Measurements from ENCODE around the gene LONRF3. TPM values are rescaled to one million over a fixed set of nuclear protein-coding genes. Genes with fewer than 3 reads are reported as not detected.

LONRF3 gene
- total RNA-seq = 1 to 10 TPM; 1.7 to 1.9 TPM

- peak; percentile 48 for ATAC-seq
- H3K4me1 Mint-ChIP-seq (ENCODE audit: low read depth) = peaks cover 9% of the 10 kb centered on the region
- peak within 1 kb of the TSS; percentile 82 for H3K27ac Mint-ChIP-seq
- H3K9me3 Mint-ChIP-seq = no peaks in the 10 kb centered on the region
- peak; percentile 66 for DNase-seq
- CTCF ChIA-PET = no interaction called here
- H3K36me3 Mint-ChIP-seq (ENCODE audit: low read depth) = no peaks in the 10 kb centered on the region
- peaks cover 17% of the 10 kb centered on the region for H3K27me3 Mint-ChIP-seq
- POLR2A ChIA-PET = no interaction called here
- H3K4me3 Mint-ChIP-seq = peak within 1 kb of the TSS; percentile 73
- intact Hi-C loops (cut with micrococcal nuclease) = no loop called here
- TF ChIP-seq CTCF (IDR thresholded peaks at IDR 0.05) = no peak
These were observed at the start of gene LONRF3 for GRCh38 chrX:118974088-118974907. Gene LONRF3 (plus strand): TSS chrX:118974618. CDS start chrX:118974781, 163 bp downstream.

DNA sequence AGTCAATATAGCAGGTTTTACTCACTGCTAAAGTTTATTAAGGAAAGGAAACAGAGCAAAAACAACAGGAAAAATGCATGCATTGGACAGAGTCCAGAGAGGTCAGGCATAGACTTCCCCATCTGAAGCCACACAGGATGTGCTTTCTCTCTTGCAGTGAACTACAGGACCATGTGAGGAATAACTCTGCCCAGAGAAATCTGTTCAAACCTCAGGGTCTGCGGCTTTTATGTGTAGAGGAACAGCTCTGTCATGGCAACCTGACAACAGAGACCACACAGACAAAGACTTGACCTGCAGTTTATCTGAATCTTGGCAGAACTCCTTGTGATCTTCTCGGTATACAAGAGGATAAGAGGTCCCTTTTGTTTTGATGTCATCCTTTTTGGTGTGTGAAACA, 46.3 kb upstream of the LONRF3 start:
- ChIA-PET POLR2A (no interaction called here), CTCF (no interaction called here)
- no peak for TF ChIP-seq CTCF (IDR thresholded peaks at IDR 0.05)
- Mint-ChIP-seq H3K36me3 (ENCODE audit: low read depth) (no peaks in the 10 kb centered on the region), H3K27me3 (no peaks in the 10 kb centered on the region), H3K4me1 (ENCODE audit: low read depth) (no peaks in the 10 kb centered on the region), H3K9me3 (no peaks in the 10 kb centered on the region), H3K4me3 (no peak overlapping the region), H3K27ac (no peak overlapping the region)
- DNase-seq (no peak), ATAC-seq (no peak)
- intact Hi-C loops (cut with micrococcal nuclease) = no loop called here

DNA sequence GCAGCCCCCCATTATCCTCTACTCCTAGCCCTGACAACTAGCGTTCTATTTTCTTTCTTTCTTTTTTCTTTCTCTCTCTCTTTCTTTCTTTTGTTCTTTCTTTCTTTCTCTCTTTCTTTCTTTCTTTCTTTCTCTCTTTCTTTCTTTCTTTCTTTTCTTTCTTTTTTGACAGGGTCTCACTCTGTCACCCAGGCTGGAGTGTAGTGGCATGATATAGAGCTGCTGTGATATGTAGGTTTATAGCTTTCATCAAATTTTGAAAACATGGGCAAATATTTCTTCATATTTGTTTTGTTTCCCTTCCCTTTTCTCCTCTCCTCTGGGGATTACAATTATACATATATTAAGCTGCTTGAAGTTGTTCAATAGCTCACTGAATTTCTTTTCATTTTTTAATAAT, 39.1 kb upstream of the LONRF3 start:
- no peak overlapping the region for H3K27ac Mint-ChIP-seq
- intact Hi-C loops (cut with micrococcal nuclease) = no loop called here
- no peaks in the 10 kb centered on the region for H3K4me1 Mint-ChIP-seq (ENCODE audit: low read depth)
- ATAC-seq (no peak), DNase-seq (no peak)
- H3K4me3 Mint-ChIP-seq = no peak overlapping the region
- no peaks in the 10 kb centered on the region for H3K36me3 Mint-ChIP-seq (ENCODE audit: low read depth)
- H3K9me3 Mint-ChIP-seq = no peaks in the 10 kb centered on the region
- ChIA-PET CTCF (no interaction called here), POLR2A (no interaction called here)
- no peak for TF ChIP-seq CTCF (IDR thresholded peaks at IDR 0.05)
- H3K27me3 Mint-ChIP-seq = peaks cover 4% of the 10 kb centered on the region

DNA sequence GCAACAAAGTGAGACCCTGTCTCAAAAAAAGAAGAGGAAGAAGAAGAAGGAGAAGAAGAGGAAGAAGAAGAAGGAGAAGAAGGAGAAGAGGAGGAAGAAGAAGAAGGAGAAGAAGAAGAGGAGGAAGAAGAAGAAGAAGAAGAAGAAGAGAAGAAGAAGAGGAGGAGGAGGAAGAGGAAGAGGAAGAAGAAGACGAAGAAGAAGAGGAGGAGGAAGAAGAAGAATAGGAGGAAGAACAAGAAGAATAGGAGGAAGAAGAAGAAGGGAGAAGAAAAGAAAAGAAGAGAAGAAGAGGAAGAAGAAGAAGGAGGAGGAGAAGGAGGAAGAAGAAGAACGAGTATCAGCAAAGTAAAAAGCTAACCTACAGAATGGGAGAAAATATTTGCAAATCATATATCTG, 33.3 kb upstream of the LONRF3 start:
- no peaks in the 10 kb centered on the region for H3K4me1 Mint-ChIP-seq (ENCODE audit: low read depth)
- no peaks in the 10 kb centered on the region for H3K9me3 Mint-ChIP-seq
- CTCF ChIA-PET = no interaction called here
- TF ChIP-seq CTCF (IDR thresholded peaks at IDR 0.05) = no peak
- H3K4me3 Mint-ChIP-seq = no peak overlapping the region
- H3K27ac Mint-ChIP-seq = no peak overlapping the region
- DNase-seq (no peak), ATAC-seq (no peak)
- intact Hi-C loops (cut with micrococcal nuclease) = no loop called here
- H3K36me3 Mint-ChIP-seq (ENCODE audit: low read depth) = no peaks in the 10 kb centered on the region
- POLR2A ChIA-PET = no interaction called here
- H3K27me3 Mint-ChIP-seq = peaks cover 2% of the 10 kb centered on the region

- Mint-ChIP-seq H3K4me1 (ENCODE audit: low read depth) (no peaks in the 10 kb centered on the region), H3K27ac (no peak overlapping the region), H3K9me3 (no peaks in the 10 kb centered on the region), H3K27me3 (peaks cover 2% of the 10 kb centered on the region), H3K4me3 (no peak overlapping the region), H3K36me3 (ENCODE audit: low read depth) (no peaks in the 10 kb centered on the region)
- TF ChIP-seq CTCF (IDR thresholded peaks at IDR 0.05) = no peak
- ATAC-seq (no peak), DNase-seq (no peak)
- POLR2A ChIA-PET = no interaction called here
- intact Hi-C loops (cut with micrococcal nuclease) = no loop called here
- CTCF ChIA-PET = no interaction called here
These were observed 31.3 kb upstream of the LONRF3 start for GRCh38 chrX:118943102-118943501.
